Measurements from ENCODE around the gene AGAP3.
A peak's percentile ranks its signal among the peaks of the same experiment; 100 is the strongest.

Gene AGAP3

DNA sequence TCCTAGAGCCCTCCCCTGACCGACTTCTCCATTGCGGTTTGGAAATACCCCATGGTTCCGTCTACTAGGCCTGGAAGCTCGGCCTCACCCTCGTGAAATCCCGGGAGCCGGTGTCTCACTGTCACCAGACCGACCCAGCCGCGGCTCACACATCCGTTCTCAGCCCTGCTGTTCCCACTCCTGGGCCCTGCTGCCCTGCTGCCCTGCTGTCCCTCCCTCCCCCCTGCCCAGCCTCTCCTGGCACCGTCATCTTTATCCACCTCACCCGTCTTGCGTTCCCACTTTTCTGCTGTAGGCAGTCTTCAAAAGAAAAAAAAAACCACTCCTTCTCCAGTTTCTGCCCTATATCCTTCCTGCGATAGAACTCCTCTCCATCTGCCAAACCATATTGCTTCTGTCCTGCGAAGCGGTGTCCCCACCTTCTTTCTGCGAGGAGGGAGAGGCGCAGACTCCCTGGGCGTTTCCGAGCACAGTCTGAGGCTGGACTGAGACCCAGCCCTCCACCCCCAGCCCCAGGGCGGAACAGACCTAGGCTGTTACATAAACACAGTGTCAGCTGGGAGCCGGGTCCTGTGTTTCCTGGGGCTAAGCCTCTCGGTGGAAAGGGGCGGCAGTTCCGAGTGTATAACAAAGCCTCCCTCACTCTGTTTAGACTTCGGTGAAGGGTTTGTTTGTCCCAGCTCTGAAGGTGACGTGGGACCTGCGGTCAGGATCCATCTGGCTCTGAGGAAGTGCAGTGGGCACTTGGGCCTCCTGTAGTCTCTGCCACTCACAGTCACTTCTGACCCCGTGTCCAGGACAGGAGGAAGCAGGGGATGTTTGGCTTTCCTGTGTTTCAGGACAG is 2.8 kb downstream of the AGAP3 start:
- DNase-seq, result no peak

DNA sequence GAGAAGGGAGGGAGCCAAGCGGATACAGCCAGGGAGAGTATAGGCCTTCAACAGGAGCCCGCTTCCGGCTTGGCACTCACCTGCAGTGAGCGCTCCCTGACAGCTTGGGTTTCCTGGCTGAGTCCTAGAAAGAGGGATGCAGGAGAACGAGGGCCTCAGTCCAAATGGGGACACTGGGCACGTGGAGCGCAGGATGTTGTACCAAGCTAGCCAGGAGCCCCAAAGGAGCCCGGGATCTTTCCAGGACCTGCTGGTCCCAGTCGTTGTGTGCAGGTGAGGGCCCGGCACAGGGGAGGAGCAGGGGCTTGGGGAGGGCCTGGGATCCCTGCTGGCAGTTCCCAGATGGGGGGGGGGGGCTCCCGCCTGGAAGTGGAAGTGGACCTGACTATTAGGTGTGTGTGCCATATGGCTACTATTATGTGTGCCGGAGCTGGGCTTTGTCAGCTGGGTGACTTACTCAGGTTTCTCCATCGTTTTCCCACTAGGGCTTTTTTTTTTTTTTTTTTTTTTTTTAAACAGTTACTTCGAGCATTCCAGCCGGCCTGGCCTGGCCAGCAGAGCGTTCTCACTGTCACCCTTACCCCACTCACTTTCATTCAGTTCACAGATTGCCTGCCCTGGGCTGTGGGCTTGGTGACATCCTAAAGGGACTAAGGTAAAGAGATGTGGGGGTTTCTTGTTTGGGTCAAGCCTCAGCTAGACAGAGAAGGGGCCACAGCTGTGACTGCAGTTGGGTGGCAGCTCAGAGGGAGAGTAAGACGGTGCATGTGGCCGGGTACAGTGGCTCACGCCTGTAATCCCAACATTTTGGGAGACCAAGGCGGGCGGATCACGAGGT is 3.8 kb downstream of the AGAP3 start:
- DNase-seq, result no peak

DNA sequence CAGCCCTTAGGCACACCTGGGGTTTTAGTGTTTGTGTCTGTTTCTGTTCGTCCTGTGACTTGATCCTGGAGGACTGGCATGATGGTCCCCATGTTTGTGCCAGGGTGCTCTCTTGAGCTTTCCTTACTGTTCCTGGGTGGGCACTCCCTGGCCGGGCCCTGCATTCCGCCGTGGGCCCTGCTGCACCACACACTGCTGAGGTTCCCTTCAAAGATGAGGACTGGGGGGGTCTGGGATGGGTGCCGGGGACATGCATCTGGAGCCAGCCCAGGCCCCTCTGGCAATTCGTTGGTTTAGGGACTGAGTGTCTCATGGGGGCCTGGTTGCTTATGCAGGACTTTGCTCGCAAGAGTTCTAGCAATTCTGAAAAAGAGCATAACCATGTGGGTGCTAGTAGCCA is 4.7 kb downstream of the AGAP3 start:
- DNase-seq, result no peak

DNA sequence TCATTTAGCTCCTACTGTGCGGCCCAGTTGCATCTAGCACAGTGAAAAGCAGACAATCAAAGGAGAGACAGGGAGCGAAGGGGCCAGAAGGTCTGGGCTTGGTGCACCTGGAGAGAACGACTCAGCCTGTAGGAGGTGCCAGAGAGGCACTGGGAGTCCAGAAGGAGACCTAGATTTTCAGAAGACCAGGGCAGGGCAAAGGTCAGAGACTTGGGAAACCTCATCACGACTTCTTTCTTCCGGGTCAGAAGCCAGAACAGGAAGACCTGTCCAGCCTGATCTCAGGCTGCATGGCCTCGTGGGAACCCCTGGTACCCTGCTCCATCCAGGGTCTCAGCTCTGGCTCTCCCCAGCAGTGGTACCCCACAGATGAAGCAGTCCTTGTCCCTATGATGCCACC is 5.2 kb downstream of the AGAP3 start:
- DNase-seq, result peak in 1 of 2 experiments; percentile 46

DNA sequence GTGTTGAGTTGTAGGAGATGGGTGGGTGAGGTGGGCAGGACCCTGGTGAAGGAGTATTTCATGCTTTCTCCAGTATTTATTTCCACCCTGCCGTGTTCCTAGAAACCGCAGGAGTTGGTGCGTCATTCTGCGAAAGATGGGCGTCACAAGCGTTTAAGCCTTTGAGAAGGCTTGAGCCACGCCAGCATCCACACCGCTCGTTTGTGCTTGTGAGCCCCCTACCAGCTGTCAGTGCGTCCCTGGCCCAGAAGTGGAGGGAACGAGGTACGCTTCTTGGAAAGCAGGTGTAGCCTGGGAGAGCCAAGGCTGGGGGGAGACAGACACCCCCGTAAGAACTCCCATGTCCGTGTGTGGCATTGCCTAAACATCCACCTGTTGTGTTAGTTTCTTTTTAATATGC is 5.7 kb downstream of the AGAP3 start:
- DNase-seq, result no peak

DNA sequence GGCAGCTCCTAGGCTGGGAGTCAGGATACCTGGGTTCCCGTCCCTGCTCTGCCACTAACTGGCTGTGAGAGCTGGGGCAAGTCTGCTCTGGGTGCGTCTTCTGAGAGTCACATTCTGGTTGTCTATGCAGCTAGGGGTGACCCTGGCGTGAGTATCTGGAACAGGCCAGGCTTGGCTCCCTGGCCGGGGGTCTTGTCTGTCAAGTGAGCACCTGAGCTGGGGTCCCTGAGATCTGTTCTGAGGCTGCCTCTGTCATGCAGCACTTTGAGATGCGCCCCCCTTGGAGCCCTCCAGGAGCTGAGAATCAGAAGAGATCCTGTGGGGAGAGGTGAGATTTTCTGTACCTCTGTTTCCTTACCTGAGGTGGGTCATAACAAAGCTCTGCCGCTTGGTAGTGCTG is 7.5 kb downstream of the AGAP3 start:
- DNase-seq, result no peak

DNA sequence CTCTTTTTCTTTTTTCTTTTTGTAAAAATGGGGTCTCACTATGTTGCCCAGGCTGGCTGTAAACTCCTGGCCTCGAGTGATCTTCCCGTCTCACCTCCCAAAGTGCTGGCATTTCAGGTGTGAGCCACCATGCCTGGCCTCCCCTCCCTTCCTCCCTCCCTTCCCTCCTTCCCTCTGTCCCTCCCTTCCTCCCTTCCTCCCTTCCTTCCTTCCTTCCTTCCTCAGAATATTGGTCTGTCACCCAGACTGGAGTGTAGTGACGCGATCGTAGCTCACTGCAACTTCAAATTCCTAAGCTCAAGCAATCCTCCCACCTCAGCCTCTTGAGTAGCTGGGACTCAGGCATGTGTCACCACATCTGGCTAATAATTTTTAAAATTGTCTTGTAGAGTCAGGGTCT is 8.4 kb downstream of the AGAP3 start:
- DNase-seq, result no peak

DNA sequence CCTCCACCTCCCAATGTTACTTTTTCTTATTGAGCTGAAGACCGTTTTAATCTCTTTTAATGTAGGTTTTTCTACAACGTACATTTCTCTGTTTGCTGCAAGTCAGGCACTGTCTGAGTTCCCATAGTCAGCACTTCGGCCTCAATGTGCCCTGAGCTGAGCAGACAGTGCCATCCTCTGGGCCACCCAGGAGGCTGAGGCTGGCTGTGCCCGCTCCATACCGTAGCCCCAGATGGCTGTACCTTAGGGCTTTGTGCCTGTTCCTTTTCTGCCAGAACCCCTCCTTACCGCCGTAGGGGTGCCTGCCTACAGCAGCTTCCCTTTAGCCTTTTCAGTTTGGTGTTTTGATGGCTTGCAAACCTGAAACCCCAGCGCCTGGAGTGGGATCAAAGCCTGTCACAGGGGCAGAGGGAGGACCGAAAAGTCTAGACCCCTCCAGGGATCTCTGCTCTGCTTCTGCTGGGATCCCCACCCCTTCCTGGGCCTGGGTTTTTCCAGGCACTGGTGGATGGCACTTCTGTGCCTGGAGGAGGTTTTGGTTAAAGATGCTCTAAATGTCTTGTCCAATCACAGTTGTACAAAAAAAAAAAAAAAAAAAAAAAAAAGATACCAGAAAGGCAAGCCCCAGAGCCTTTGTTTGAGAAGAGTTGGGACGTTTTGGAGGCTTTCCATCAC is 9.0 kb downstream of the AGAP3 start:
- no peak for DNase-seq

DNA sequence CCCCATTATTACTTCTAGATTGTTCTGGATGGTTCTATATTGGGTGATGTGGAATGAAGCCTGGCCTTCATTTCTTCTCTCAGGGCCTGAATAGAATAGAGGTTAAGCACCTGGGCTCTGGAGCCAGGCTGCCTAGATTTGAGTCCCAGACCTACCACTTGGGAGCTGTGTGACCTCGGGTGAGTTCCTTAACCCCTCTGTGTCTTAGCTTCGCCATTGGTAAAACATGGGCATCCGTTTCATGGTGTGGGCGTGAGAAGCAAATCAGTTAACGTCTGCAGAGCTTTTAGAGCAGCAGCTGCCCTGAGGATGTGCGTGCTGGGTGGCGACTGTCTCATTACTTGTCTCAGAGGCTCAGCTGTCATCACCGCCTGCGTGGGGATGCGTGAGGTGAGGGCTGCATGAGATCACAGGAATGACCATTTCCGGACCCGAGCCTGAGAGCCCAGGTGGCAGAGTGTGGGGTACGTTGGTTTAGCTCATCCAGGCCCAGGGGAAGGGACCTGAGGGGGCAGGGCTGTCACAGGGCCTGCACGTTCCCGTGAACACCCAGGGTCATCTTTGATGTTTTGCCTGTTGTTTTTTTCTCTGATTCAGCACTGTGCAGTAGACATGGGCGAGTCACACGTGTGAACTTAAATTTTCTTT is 9.7 kb downstream of the AGAP3 start:
- no peak for DNase-seq

DNA sequence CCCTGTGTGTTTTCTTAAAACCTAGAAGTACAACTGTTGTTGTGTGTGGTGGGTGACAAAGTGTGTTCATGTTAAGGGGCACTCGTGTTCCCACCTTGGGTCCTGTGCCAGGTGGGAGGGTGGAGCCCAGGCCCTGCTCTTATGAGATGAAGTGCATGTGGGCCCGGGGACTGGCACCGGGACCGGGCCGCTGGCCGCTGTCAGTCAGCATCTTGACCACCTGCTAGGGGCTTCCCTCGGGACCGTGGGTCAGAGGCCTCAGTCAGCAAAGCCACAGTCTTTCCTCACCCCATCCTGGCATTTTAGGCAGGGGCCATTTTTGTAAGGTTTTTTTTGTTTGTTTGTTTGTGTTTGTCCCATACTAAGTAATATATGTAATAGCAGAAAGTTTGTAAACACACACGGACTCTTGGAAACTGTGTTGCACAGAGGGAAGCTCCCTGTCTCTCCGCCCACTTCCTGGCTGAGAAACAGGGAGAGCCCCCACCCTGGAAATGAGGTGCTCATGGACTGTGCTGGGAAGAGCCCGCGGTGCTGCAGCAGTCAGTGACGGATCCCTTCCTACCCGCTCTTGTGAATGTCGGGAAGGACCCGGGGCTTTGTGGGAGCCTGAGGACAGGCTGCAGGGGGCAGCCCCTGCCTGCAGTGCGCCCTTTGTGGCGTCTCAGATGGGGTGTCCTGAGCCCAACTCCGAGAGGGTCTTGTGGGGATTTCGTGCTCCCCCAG is 13.4 kb downstream of the AGAP3 start:
- no peak for DNase-seq

DNA sequence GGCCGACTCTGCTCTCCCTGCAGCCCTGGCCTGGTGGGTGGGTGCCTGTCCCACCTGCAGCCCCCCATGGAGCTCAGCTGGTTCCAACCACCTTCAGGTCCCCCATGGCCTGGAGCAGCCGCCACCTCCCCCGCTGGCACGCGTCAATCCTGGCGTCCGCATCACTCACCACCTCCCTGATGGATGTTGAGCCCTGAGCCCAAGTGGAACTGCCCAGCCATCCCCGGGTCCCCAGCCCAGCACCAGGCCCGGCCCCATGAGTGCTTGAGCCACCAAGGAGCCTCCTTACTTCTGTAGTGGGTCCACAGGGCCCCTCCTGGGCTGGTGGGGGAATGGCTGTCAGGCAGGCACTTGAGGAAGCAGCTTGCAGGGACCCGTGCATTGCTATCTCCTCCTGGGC is 14.6 kb downstream of the AGAP3 start:
- no peak for DNase-seq

DNA sequence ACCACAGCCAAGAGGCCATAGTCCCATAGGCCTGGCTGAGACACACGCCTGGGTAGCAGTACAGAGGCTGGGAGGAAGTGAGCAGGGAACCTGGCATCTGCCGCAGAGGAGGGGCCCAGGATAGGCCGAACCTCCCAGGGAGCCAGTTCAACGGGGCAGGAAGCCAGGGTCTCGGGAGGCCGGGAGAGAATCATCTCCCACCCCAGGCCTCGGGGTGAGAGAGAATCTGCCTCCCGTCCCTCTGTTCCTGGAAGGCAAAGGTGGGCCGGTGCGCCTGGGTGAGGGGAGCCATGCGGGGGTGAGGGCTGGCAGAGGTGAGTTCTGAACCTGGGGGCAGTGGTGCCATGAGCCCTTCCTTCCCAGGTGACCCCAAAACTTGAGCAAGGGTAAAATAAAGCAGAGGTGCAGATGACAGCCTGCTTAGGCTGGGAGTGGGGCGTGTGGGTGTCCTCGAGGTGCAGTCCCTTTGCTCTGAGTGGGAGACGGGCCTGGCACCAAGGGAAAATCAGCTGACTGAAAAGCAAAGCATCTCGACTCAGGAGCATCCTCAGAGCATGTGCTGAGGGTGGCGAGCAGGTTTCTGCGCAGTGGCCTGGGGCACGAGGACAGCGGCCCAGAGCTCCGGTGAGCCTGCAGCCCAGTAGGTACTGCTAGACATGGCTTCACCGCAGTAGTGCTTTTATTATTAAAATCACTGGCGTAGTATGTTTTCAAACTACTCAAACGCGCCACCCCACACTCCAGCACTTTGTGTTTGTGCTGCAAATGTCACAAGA is 15.5 kb downstream of the AGAP3 start:
- DNase-seq, result no peak

DNA sequence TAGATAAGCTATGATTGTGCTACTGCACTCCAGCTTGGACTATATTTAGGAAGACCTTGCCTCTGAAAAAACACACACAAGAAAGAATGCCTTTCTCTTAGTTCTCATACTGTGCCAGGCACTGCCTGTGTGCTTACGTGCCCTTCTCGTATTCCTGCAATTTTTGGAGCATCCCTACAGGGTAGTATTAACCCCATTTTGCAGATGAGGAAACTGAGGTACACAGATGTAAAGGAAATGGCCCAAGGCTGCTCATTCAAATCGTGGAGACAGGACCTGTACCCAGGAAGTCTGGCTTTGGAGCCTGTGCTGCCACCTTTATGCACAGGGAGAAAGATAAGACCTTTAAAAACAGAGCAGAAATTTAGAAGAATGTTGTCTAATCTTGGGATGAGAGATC is 16.7 kb downstream of the AGAP3 start:
- no peak for DNase-seq

DNA sequence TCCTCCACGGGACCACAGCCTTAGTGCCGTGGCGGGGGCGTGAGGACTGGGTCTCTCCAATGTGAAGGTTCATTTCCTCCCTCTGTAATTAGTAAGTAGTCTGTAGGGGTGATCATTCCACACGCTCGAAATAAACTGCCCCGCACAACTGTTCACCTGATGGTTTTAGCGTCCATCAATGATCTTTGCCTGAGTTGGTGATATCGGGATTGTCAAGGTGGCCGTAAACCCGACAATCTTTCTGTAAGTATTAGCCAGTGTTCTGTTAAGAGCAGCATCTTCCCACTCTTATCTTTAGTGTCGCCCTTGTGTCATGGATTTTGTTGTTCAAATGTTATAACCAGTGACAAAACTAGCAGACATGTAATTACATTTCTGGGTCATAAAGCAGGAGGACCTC is 17.7 kb downstream of the AGAP3 start:
- no peak for DNase-seq

DNA sequence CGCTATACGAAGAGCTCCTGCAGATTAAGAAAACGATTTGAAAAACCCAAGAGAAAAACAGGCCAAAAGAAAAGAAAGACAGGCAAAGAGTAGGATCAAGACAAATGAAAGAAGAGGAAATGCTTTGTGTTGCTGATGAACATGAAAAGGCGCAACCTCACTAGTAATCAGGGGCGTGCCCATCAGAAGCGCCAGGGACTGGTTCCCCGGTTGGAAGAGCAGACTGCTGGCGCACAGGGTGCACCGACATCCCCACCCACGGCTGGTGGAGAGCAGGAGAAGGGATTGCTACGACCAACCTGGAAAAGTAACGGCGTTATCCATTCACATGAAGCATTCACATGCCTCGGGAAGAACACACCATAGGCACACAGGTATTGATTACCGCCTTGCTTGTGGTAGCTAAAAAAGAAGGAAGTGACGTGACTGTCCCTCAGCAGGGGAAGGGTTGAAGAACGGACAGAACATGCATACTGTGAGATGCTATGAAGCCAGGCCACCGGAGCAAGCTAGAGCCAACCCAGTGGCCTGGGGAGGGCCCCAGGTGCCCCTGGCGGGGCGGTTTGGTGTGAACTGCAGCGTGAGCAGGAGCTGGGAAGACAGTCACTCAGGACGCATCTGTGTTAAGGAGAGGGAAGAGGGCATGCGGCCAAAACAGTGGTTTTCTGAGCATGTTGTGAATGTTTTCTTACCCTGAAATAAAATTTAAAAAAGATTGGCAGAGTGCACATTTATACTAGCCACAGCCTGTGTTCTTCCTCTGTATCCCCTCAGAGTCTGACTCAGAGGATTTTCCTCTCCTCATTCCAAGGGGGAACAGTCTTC is 18.3 kb downstream of the AGAP3 start:
- DNase-seq, result no peak

DNA sequence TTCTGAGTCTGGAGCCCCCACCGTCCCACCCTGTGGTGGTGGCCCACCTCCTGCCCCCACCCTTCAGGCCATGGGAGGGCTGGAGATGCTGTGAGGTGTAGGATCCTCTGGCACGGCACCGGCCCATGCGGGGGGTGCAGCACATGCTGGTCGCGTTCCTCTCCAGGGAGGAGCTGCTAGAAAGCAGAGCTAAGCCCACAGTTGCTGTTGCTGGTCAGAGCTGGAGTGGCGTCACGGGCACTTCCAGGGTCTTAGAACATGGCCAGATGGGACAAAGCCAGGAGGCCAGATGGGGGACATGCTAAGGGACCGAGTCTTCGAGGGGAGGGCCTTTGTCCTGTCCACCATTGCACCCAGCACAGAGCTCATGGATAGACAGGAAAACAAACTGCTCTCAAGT is 21.6 kb downstream of the AGAP3 start:
- DNase-seq, result no peak

DNA sequence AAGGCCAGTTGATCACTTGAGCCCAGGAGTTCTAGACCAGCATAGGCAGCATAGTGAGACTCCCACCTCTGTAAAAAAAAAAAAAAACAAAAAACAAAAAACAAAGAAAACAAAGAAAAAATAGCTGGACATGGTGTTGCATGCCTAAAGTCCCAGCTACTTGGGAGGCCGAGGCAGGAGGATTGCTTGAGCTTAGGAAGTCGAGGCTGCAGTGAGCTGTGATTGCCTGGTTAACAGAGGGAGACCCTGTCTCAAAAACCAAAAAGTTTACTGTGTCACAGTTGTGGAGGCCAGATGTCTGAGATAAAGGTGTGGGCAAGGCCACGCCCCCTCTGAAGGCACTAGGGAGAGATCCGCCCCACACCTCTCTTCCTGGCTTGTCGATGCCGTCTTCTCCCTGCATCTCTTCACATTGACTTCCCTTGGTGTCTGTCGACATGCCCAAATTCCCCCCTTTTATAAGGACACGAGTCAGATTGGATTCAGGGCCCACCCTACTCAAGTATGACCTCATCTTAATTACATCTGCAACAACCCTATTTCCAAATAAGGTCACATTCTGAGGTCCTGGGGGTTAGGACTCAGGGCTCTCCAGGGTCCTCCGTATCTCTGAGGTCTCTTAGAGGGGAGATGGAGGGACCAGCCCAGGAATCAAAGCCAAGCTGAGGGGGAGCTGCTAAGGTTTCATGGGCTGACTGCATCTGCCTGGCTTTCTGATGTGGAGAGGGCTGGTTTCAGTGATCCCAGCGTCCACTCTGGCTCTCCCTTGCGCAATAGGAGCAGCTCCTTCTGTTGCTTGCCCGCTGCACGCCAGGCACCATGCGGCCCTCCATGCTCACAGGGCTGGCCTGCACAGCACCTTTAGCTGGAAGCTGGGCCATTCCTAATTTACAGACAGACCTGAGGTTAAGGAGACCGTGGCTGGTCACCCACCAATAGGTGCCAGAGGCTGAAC is 23.1 kb downstream of the AGAP3 start:
- DNase-seq, result no peak

DNA sequence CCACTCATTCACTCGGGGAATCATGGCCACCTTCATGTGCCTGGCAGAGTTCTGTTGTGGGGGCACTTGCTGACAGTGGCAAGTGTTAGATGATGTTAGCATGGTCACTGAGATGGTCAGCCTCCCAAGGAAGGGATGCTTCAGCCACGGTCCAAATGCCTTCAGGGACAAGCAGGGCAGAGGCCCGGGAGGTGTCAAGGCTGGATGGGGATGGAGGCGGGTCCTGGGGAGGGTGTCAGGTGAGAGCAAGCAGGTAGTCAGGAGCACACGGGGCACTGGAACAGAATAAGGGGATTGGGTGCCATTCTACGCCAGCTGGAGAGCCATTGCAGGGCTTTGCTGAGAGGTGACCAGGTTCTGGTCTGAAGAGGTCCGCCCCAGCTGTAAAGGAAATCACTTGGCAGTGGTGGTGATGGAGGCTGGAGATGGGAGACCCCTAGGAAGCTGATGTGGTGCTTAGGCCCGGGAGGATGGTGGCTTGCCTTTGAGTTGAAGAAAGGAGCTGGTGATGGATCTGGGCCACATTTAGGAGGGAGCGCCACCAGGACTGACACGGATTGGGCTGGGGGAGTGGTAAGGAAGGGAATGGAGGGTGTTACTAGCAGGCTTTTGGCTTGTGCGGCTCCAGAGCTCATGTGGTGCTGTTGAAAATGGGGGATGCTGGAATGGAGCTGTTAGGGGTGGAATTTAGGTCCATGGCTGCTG is 24.1 kb downstream of the AGAP3 start:
- DNase-seq, result no peak

All from activated CD4-positive, alpha-beta T cell treated with anti-CD3 and anti-CD28 coated beads, Interleukin-2, amount 50 U/mL, for 48 hours (primary cell).